ENCODE measurements around the gene CSF1. TPM values are rescaled to one million over a fixed set of nuclear protein-coding genes. Genes with fewer than 3 reads are reported as not detected.

CSF1 gene
- total RNA-seq, 2 donors from 2014 or later: 14.1 to 18.1 TPM

- H3K27me3 ChIP-seq: no peaks in the 10 kb centered on the region
- no peak overlapping the region for H3K4me3 ChIP-seq
- H3K9ac ChIP-seq (ENCODE audit: low read depth in 2 of 2, low read length in 2 of 2): no peak overlapping the region
- no peak for DNase-seq
- no peaks in the 10 kb centered on the region for H3K9me3 ChIP-seq
- intact Hi-C loops (cut with DNase I): no loop called here
- no peak overlapping the region for H3K27ac ChIP-seq
- no peaks in the 10 kb centered on the region for H3K4me1 ChIP-seq
- no peaks in the 10 kb centered on the region for H3K36me3 ChIP-seq
- no peak for TF ChIP-seq CTCF (IDR thresholded peaks at IDR 0.05)
Measured at GRCh38 chr1:109880971-109881894, 29.4 kb upstream of the CSF1 start.

DNA sequence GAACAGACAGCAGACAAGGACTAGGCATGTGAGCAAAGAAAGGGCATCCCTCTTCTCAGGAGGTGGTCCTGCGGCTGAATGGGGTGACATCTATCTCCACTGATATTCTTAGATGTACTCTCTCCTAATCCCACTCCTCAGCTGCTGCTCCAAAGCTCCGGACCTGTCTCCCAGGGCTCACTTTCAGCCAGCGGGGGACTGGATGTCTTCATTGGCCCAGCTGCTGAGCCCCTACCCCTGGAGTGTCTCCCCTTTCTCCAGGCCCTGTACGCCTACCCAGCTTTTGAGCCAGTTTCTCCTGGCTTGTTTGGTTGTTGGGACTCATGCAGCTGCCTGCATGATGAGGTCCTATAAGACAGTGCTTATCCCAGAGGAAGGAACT lies 28.8 kb upstream of the CSF1 start:
- H3K4me1 ChIP-seq: no peaks in the 10 kb centered on the region
- no peak overlapping the region for H3K9ac ChIP-seq (ENCODE audit: low read depth in 2 of 2, low read length in 2 of 2)
- no peak overlapping the region for H3K4me3 ChIP-seq
- no peak for TF ChIP-seq CTCF (IDR thresholded peaks at IDR 0.05)
- H3K27ac ChIP-seq: no peak overlapping the region
- H3K27me3 ChIP-seq: no peaks in the 10 kb centered on the region
- no peak for DNase-seq
- H3K36me3 ChIP-seq: no peaks in the 10 kb centered on the region
- intact Hi-C loops (cut with DNase I): no loop called here
- no peaks in the 10 kb centered on the region for H3K9me3 ChIP-seq

GRCh38 chr1:109882288-109883245 lies 28.1 kb upstream of the CSF1 start:
- no peak for DNase-seq
- no peak for TF ChIP-seq CTCF (IDR thresholded peaks at IDR 0.05)
- intact Hi-C loops (cut with DNase I): no loop called here
- Histone ChIP-seq H3K4me3 (no peak overlapping the region), H3K36me3 (no peaks in the 10 kb centered on the region), H3K9ac (ENCODE audit: low read depth in 2 of 2, low read length in 2 of 2) (no peak overlapping the region), H3K4me1 (no peaks in the 10 kb centered on the region), H3K9me3 (no peaks in the 10 kb centered on the region), H3K27me3 (no peaks in the 10 kb centered on the region), H3K27ac (no peak overlapping the region)

- no peak overlapping the region for H3K4me3 ChIP-seq
- intact Hi-C loops (cut with DNase I): no loop called here
Measured at GRCh38 chr1:109883248-109883955, 27.2 kb upstream of the CSF1 start.

More at GRCh38 chr1:109883248-109883955, 27.2 kb upstream of the CSF1 start:
- Histone ChIP-seq H3K9ac (ENCODE audit: low read depth in 2 of 2, low read length in 2 of 2) (no peak overlapping the region), H3K4me1 (no peaks in the 10 kb centered on the region), H3K36me3 (no peaks in the 10 kb centered on the region), H3K27me3 (no peaks in the 10 kb centered on the region), H3K27ac (no peak overlapping the region), H3K9me3 (no peaks in the 10 kb centered on the region)
- DNase-seq: no peak
- TF ChIP-seq CTCF (IDR thresholded peaks at IDR 0.05): no peak
